ENCODE results near the gene LSAMP. TPM values are rescaled to one million over a fixed set of nuclear protein-coding genes. Genes with fewer than 3 reads are reported as not detected.

LSAMP gene
- total and polyA plus RNA-seq, 2 donors (not counting 3 experiments of a cell fraction or from before 2014, with no cell fraction given): not detected

DNA sequence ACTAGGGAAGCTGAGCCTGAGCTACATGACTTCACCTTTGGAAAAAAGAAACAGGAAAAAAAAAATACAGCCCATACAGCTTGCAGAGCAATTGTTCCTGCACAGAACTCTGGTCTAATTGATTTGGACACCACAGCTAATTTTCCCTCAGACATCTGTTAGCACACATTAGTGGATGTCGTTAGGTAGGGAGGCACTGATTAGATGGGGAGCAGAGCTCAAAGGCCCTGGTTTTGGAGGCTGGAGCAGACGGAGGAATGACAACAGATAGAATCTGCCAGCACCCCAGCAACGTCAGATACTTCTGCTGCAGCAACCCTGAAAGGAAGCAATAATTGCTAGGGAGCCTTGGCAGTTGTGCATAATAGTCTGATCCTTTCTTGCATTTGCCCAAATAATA is 398.9 kb downstream of the LSAMP start:
- no peak for FAIRE-seq
- BruUV-seq (replicated peaks): no TSS peak

More for the DNA sequence above, 398.9 kb downstream of the LSAMP start:
- Histone ChIP-seq H3K9me3 (replicated peaks; ENCODE audit: control insufficient read depth, insufficient read depth, low read length) (no peaks in the 10 kb centered on the region), H4K20me1 (replicated peaks; ENCODE audit: control insufficient read depth, extremely low read depth, insufficient read depth, low read length) (no peaks in the 10 kb centered on the region), H3K9ac (replicated peaks; ENCODE audit: extremely low read depth, insufficient read depth, low read length) (no peak overlapping the region), H3K27ac (ENCODE audit: insufficient read depth, low read depth, low read length) (no peak overlapping the region), H3K79me2 (ENCODE audit: control insufficient read depth, insufficient read depth, low read length) (no peaks in the 10 kb centered on the region), H3K27me3 (ENCODE audit: control insufficient read depth in 2 of 2, insufficient read depth in 2 of 2, low read length in 2 of 2) (no peaks in the 10 kb centered on the region), H3K4me2 (ENCODE audit: insufficient read depth, low read length) (no peak overlapping the region), H3K4me1 (ENCODE audit: control insufficient read depth, extremely low read depth, insufficient read depth, low read length) (no peaks in the 10 kb centered on the region), H3K9me1 (replicated peaks; ENCODE audit: control insufficient read depth, extremely low read depth, insufficient read depth, low read length) (no peaks in the 10 kb centered on the region), H3K4me3 (replicated peaks in 1 of 3; ENCODE audit: insufficient read depth in 1 of 3, low read depth in 1 of 3, low read length in 3 of 3) (no peak overlapping the region), H2AFZ (ENCODE audit: low read depth, low read length) (no peak overlapping the region), H3K36me3 (ENCODE audit: control insufficient read depth in 2 of 2, extremely low read depth in 1 of 2, insufficient read depth in 2 of 2, low read length in 2 of 2) (no peaks in the 10 kb centered on the region)
- no peak for TF ChIP-seq EZH2 (IDR thresholded peaks at IDR 0.05; ENCODE audit: borderline replicate concordance, low read depth, low read length, severe bottlenecking)
- no peak for TF ChIP-seq FOS (IDR thresholded peaks at IDR 0.05; ENCODE audit: borderline replicate concordance, insufficient read depth, low read length)
- TF ChIP-seq JUN (IDR thresholded peaks at IDR 0.05; ENCODE audit: borderline replicate concordance, insufficient read depth, insufficient read length, low read depth): no peak
- TF ChIP-seq, protein P1, sequence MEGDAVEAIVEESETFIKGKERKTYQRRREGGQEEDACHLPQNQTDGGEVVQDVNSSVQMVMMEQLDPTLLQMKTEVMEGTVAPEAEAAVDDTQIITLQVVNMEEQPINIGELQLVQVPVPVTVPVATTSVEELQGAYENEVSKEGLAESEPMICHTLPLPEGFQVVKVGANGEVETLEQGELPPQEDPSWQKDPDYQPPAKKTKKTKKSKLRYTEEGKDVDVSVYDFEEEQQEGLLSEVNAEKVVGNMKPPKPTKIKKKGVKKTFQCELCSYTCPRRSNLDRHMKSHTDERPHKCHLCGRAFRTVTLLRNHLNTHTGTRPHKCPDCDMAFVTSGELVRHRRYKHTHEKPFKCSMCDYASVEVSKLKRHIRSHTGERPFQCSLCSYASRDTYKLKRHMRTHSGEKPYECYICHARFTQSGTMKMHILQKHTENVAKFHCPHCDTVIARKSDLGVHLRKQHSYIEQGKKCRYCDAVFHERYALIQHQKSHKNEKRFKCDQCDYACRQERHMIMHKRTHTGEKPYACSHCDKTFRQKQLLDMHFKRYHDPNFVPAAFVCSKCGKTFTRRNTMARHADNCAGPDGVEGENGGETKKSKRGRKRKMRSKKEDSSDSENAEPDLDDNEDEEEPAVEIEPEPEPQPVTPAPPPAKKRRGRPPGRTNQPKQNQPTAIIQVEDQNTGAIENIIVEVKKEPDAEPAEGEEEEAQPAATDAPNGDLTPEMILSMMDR (IDR thresholded peaks at IDR 0.05; ENCODE audit: extremely low read depth in 1 of 2, insufficient read depth in 1 of 2, low read depth in 1 of 2, low read length in 2 of 2): no peak
- no peak for TF ChIP-seq POLR2A (IDR thresholded peaks at IDR 0.05; ENCODE audit: low read depth, low read length)
- TF ChIP-seq, protein P2, sequence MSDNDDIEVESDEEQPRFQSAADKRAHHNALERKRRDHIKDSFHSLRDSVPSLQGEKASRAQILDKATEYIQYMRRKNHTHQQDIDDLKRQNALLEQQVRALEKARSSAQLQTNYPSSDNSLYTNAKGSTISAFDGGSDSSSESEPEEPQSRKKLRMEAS (IDR thresholded peaks at IDR 0.05; ENCODE audit: insufficient read depth, insufficient read length): no peak
- TF ChIP-seq MYC (IDR thresholded peaks at IDR 0.05; ENCODE audit: low read depth, low read length): no peak
- TF ChIP-seq GATA2 (IDR thresholded peaks at IDR 0.05; ENCODE audit: insufficient read depth, insufficient read length, low read depth, low read length): no peak
- no peak for TF ChIP-seq POLR2AphosphoS5 (IDR thresholded peaks at IDR 0.05; ENCODE audit: insufficient read depth, low read depth, low read length)
- DNase-seq (ENCODE audit: low read depth, low spot score): no peak
- ChIA-PET CTCF (interaction anchor here (1.2 to 1.4 kb wide), 2 partner anchors 17 to 18 kb away, joined by 3 to 5 read pairs; no protein-coding TSS in a partner anchor), POLR2A (no interaction called here)
- intact Hi-C loops (cut with micrococcal nuclease) (no loop called here), dilution Hi-C loops (cut with MboI; ENCODE audit: extremely low pct_ligation_motif_present, low sequenced_read_pairs) (no loop called here)
